ENCODE measurements around the gene DPYSL5.
"Not testable (repeated sequence)": the region's sequence is repeated elsewhere in the genome, so short reads cannot be mapped to it uniquely, and the experiment has no call there.

Gene DPYSL5

GRCh38 chr2:26875808-26876207, 27.9 kb downstream of the DPYSL5 start:
- no peak for DNase-seq

GRCh38 chr2:26876260-26876659, 28.3 kb downstream of the DPYSL5 start:
- no peak for DNase-seq

- no peak for DNase-seq
These were observed 29.3 kb downstream of the DPYSL5 start for GRCh38 chr2:26877276-26877675.

GRCh38 chr2:26880161-26880560, 32.2 kb downstream of the DPYSL5 start:
- no peak for DNase-seq

GRCh38 chr2:26880910-26881435, 33.0 kb downstream of the DPYSL5 start:
- DNase-seq: no peak

- not testable (repeated sequence) for DNase-seq
These were observed 34.3 kb downstream of the DPYSL5 start for GRCh38 chr2:26882220-26882619.

DNA sequence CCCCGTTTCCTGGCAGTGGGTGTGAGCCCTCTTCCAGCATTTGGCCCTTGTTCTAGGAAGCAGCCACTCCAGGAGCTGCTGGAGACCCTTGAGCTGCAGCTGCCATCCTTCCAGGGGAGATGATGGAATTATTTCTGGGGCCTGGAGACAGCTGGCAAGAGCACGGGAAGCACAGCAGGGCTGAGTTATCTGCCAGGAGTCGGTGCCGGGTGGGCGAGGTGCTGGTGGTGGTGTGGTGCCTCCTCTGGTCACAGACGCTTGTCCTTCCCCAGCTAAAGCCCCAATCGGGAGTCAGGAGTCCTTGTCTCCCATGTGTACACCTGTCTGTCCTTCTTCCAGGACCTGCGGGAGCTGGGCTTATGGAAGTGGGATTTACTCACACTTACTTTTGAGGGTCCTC, 36.0 kb downstream of the DPYSL5 start:
- no peak for DNase-seq

- DNase-seq: no peak
These were observed 36.6 kb downstream of the DPYSL5 start for GRCh38 chr2:26884486-26884885.

DNA sequence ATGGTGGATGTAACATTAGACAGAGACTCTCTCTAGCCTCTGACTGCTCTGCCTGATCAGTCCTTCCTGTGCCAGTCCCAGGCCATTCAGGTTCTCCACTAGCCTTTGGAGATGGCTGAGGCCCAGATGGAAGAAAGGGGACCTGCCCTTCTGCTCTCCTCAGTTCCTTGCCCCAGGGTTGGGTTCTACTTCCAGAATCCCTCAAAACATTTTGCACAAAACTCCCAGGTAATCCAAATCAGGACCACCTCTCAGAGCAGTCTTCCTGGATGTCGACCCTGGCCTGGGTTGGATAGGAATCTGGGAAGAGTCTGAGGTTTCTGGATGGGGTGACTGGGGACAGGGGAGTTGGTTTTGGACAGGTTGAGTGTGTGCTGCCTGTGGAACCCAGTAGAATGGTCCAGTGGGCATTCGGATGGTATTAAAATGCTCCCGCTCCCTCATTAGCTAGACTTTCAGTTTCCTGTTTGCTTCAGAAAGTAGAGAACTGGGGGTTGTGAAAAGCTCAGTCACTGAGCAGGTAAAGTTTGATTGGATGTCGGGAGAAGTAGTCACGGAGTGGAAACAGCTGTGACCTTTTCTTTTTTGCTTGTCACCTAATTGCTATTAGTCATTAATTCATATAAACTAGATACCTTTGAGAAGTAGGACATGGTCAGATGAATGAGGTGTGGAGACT, 37.9 kb downstream of the DPYSL5 start:
- no peak for DNase-seq

- no peak for DNase-seq
These were observed 38.8 kb downstream of the DPYSL5 start for GRCh38 chr2:26886736-26887135.

DNA sequence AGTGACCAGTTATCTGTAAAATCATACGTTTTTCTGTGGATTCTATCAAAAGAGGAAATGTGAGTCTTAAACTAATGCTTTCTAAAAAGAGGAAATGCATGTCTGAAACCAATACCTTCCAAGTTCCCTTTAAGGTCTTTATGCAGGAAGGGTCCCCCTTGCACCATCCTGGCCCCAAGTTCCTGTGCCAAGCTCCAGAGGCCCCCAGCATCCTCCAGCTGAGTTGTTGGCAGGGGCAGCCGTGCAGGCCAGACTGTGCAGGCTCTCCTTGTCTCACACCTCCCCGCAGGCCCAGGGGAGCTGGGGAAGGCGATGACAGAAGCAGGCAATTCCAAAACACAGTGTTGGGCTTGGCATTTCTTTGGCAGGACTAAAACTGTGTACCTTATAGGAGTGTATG, 39.2 kb downstream of the DPYSL5 start:
- no peak for DNase-seq

DNA sequence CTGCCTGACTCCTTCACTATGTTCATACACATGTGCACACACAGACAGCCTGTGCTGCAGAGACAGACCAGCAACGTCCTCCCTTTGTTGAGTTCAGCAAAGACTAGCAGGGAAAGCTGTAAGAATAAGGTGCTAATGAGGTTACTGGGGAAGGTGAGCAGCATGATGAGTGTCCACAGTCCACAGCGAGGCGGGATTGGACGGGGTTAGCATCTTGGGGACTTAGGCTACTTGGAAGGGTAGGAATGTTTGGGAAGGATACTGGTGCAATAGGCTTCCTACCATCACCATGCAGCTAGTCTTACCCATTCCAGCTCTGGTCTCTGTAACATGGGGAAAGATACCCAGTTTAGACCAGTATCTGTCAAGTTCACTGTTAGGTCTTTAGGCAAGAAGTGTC, 41.9 kb downstream of the DPYSL5 start:
- DNase-seq: no peak

DNA sequence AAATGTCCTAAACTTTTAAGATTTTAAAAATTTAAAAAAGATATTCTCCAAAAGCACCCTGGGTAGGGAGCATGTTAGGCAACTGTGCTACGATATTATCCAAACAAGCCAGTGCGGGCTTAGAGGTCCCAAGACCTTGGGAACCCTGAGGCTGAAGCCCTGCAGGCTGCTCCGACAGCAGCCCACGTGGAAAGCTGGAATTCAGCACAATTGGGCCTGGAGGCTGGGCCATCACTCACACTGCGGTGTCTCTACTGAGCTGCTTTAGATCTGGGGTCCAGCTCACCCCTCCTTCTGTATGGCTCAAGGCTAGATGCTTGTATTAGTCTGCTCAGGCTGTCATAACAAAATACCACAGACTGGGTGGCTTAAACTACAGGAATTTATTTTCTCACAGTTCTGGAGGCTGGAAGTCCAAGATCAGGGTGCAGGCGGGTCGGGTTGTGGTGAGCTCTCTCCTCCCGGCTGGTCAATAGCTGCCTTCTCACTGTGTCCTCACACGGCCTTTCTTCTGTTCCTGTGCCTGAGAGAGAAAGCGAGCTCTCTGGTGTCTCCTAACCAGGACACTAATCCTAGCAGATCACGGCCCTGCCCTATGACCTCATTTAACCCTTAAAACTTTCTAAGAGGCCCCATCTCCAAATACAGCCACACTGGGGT, 42.5 kb downstream of the DPYSL5 start:
- no peak for DNase-seq

DNA sequence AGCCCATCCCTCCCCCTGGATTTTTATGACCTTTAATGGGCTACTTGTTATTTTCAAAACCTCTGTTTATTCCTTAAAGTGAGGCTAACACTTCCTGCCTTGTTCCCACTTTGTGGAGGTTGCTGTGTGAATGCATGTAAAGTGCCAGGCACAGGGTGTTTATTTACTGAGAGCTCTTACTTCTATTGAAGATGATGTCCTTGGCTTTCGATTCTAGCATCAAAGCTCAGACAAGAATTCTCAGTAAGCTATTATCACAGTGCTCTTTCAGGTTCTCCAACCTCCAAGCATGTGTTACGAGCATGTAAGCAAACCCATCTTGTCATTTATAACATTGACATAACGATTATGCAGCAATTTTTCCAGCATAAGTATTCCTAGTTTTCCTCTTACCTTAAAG, 44.2 kb downstream of the DPYSL5 start:
- DNase-seq: no peak

- DNase-seq: no peak
These were observed 45.1 kb downstream of the DPYSL5 start for GRCh38 chr2:26892922-26893524.

- no peak for DNase-seq
These were observed 46.2 kb downstream of the DPYSL5 start for GRCh38 chr2:26894136-26894535.

GRCh38 chr2:26897807-26898479, 50.0 kb downstream of the DPYSL5 start:
- DNase-seq: no peak

- no peak for DNase-seq
These were observed 50.6 kb downstream of the DPYSL5 start for GRCh38 chr2:26898480-26899078.

- no peak for DNase-seq
These were observed 51.7 kb downstream of the DPYSL5 start for GRCh38 chr2:26899500-26900164.

DNA sequence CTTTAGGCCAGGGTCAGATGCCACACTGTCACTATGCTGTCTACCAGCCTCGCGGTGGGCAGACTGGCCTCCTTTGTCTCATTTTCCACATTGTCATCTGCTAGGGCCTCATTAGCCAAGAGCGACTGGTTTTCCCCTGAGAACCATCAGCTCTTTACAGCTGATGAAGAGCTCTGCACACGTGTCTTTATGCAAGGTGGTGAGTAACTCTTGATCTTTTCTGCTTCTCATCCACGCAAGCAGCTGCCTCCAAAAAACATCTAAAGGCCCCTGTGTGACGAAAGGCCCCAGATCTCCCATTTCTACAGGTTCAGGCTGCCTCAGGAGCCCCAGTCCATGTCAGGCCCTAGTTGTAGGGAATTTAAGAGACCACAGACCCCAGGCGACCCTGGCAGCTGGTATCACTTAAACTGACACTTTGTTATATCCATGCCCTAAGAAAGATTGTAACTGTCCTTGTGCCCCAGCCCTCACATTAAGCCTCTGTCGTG, 52.9 kb downstream of the DPYSL5 start:
- DNase-seq: no peak

- DNase-seq: no peak
These were observed 53.6 kb downstream of the DPYSL5 start for GRCh38 chr2:26901326-26902183.

Data from stimulated activated naive CD4-positive, alpha-beta T cell (primary cell).